NK-92 (cell line): Measurements from ENCODE around the gene ARHGAP31.
"Not testable (repeated sequence)": the region's sequence is repeated elsewhere in the genome, so short reads cannot be mapped to it uniquely, and the experiment has no call there.

Source experiments
- DNase-seq: peaks from one replicate; lab custom pipeline; 2025; ENCODE audit not compliant: unreplicated experiment; lab: John Stamatoyannopoulos, UW

The ARHGAP31 gene

DNA sequence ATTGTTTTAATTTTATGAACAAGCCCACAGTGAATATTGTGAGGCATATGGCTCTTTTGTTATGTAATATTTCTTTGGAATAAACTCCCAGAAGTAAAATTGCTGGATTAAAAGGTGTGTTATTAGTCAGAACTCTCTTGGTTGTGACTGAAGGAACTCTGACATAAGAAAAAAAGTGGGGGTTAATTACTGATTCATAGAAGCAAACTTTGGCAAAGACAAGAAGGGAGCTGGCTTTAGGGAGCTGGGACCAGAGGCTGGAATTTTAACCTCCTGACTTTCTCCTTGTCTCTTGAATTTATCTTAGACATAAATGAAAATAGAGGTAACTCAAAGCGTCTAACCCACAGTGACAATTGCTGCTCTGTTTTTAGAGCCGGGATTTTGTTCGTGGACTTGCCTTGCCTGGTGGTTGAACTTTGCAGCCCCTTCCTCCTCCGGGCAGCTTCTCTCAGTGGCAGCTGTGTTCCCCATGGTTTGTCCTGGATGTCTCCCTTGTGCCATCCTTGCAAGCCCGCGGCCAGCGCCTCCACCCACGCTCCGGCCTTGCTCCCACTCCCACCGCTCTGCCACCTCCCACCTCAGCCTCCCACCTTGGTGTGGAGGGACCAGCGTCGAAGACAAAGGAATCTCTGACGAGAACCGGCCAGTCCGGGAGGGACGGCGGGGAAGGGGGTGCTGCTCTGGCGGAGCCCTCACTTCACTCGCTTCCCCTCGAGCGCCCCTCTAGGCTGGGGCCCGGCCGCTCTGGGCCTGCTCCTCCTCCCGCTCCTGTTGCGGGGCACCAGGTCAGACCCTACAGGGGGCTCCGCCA is 28.0 kb downstream of the ARHGAP31 start:
- DNase-seq, result no peak

DNA sequence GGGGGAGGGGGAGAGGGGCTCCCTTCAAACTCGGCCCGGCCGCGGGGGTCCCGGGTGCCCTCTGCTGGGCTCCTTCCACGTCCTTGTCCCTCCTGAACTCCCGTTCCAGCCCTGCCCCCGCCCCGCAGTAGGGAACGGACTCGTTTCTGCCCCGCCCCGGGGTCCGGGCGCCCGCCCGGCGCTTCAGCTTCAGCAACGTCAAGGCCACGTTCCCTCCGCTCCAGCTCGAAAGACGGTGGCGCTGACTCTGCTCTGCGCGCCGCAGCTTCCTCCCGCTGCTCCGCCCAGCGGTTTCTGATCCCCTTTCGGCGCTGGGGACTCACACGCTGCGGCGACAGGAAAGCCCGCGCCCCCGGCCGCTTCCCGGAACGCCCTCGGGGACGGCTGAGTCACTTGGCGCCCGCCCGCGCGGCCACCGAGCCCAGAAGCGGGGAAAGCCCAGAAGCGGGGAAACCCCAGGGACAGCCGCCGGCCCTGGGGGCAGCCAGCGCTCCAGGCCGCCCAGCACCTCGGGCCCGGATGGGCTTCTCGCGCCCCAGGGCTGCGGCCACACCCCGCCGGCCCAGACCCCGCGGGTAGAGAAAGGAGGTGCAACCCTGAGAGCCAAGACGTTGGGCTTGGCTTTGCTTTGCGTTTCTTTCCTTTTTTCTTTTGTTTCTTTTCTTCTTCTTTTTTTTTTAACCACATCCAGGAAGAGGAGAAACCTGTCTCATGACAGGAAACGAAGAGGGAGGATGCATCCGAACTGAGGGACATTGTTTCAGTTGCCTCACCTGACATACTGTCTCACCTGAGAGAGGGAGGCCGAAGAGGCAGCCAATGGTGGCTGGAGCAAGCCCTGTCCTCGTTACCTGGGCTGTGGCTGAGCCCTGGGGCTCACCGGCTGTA is 28.9 kb downstream of the ARHGAP31 start:
- peak; percentile 30 for DNase-seq

DNA sequence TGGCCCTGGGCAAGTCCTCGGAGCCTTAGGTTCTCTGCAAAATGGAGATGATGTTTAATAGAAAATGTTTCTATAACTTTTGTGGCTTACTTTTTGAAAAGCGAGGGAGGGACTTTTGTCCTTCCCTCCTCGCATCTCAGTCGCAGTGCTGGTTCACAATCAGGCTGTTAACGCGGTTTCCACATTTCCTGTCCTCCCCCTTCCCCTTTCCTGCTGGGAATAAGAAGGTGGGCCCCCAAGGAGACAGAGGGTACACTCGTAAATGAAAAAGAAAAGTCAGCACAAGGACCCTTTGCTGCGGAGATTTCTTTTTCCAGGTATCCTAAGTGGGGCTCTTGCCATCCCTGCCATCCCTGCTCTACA is 29.5 kb downstream of the ARHGAP31 start:
- no peak for DNase-seq

DNA sequence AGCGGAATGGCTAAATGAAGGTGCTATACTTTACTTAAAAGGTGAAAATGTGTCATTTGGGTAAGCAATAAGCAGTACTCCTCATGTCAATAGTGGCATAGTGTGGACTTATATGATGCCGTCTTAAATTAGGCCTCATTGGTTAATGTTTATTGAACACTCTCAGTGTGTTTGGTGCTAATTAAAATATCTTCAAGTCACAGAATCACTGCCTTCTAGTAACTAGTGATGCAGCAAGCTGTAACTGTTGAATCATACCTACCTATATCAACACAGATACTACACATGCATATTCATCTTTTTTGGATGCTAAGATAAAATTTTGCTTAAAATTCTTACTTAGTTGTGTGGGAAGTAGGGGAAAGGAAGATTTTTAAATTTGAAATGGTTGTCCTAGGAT is 30.7 kb downstream of the ARHGAP31 start:
- no peak for DNase-seq

DNA sequence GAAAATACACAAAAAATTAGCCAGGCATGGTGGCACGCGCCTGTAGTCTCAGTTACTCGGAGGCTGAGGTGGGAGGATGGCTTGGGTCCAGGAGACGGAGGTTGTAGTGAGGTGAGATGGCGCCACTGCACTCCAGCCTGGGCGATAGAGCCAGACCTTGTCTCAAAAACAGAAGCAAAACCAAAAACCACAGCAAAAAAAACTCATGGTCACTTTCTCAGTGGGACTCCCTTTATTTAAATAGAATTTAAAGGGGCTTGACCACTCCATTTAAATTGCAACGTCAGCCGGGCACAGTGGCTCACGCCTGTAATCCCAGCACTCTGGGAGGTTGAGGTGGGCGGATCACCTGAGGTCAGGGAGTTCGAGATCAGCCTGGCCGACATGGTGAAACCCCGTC is 32.8 kb downstream of the ARHGAP31 start:
- DNase-seq, result no peak

DNA sequence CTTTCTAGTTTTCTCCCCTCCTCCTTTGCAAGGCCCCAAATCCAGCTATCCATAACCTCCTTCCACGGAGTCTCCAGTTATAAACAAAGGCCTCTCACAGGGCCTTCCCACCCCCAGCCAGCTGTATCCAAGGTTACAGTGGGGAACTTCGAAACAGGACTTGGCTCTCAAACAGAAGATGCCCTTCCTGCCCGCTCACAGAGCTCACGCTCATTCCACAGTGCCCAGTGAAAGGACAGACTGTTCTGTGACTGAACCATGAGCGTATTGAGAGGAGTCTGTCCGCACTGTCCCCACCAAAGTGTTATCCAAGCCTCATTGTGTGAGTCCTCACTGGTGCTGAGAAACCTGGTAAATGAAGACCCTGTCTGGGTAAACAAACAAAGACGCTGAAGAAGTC is 35.4 kb downstream of the ARHGAP31 start:
- DNase-seq, result no peak

DNA sequence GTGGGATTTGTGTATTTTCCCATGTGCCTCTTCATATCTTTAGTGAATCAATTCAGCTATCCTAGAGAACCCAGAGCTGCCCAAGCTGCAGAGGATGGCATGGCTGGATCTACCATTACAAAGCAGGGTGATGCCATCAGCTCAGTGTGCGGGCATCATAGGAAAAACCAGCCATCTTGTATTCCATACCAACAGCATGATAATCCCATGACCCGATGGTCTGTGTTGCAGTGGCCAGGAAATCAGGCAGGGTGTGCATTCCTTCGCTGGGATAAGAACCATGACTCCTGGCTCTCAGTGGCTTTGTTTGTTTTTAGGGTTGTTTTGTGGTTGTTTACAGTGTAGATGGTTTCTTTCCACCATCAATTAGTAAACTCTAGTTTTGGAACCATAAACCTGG is 36.0 kb downstream of the ARHGAP31 start:
- no peak for DNase-seq

DNA sequence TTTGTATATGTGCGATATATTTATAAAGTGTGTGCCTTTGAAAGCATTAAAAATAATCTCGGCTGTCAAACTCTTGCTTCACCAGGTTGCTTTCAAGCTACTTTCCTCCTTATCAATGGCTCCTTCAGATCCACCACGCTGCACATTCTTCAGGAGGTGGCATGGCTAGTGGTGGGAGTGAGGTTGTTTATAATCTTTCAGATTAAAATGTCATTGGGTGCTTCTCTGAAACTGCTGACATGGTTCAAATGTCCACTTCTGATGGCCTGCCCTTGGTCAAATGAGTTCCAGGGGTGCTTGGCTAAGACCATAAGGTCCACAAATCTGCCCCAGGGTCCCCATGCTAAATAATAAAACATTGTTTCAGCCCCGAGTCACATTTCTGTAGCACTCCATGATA is 36.7 kb downstream of the ARHGAP31 start:
- DNase-seq, result no peak

DNA sequence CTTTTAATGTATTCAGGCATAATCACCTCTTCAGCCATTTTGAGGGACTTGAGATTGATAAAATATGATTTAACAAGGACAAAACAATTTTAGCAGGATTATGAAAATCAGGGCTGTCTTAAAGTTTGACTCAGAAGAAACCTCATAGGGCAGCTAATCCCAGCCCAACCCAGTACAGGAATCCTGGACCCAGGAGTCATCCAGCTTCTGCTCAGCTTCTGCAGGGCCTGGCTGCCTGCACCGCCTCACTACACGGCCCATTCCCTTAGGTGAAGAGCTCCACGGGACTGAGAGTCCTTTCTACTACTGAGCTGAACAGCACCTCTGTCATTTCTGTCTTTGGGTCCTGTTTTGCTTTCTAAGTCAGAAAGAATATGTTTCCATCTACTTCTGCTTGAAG is 37.5 kb downstream of the ARHGAP31 start:
- no peak for DNase-seq

DNA sequence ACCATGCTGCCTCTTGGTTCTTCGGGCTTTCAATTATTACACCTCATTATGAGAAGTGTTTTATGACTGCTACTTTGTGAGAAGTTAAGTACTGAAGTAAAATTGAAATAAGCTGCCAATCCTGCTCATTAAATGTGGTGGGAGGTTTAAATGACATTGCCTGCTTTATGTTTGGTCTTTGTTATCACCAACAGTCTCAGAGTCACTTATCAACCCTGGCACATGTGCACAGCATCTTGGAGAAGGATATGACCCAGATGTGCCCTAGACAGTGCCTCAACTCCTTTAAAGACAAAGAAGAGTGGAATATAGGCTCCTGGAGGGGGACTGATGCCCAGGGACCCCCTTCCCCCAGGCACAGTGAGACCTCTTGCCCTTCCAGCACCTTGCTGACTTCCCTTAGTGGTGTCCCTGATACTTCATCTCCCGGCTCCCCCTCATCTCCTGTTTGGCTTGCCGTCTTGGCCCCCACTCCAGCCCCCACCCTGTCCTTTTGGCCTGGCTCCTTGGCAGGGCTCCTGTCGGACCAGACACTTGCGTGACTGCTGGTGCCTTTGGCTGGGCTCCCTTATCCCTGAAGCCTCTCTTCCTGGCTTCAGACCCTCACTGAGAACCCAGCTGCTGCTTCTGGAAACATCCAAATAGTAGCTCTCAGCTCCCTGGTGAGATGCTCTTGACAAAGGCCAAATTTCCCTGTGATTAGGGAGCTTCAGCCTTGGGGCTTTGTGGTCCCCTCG is 39.8 kb downstream of the ARHGAP31 start:
- no peak for DNase-seq

DNA sequence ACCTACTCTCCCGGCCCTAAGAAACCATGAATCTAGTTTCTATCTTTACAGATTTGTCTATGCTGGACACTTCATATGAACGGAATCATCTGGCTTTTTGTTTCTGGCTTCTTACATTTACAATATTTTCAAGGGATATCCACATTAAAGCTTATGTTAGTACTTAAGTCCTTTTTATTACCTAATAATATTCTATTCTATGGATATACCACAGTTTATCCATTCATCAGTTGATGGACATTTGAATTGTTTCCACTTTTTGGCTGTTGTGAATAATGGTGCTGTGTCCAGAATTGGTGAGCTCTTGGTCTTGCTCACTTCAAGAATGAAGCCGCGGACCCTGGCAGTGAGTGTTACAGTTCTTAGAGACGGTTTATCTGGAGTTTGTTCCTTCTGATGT is 42.6 kb downstream of the ARHGAP31 start:
- no peak for DNase-seq

DNA sequence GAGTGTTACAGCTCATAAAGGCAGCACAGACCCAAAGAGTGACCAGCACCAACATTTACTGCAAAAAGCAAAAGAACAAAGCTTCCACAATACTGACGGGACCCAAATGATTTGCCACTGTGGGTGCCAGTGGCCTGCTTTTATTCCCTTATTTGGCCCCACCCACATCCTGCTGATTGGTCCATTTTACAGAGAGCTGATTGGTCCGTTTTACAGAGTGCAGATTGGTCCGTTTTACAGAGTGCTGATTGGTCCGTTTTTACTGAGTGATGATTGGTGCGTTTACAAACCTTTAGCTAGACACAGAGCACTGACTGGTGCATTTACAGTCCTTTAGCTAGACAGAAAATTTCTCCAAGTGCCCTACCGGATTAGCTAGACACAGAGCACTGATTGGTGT is 43.2 kb downstream of the ARHGAP31 start:
- DNase-seq, result not testable (repeated sequence)

DNA sequence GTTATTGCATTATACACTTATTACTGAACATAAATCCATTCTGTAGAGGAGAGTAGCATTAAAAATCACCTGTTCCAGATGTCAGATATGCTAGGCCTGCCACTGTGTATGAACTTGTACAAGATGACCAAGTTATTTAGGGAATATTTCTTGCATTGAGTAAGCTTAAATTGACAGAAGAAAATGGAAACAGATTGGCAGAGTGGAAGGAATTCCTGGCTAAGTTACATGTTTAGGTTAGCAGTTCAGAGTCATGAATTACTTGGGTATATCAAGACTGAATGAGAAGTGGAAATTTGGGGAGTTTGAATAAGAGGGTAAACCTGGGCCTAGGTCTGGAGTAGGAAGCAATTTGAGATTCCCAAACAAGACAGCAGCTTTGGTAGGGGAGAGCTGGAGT is 44.6 kb downstream of the ARHGAP31 start:
- no peak for DNase-seq

DNA sequence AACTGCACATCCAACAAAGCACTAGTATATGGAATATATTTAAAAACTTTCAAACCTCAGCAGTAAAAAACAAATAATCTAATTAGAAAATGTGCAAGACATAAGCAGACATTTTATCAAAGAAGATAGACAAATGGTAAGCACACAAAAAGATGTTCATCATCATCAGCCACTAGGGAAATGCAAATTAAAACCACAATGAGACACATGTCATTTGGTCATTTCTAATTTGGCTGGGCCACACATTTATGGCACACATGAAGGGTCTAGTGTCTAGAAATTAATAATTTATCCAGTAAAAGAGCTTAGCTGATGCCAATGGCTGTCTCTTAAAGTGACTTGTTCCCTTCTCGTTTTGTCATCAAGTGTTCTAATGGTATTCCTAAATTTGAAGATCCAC is 45.8 kb downstream of the ARHGAP31 start:
- DNase-seq, result no peak

DNA sequence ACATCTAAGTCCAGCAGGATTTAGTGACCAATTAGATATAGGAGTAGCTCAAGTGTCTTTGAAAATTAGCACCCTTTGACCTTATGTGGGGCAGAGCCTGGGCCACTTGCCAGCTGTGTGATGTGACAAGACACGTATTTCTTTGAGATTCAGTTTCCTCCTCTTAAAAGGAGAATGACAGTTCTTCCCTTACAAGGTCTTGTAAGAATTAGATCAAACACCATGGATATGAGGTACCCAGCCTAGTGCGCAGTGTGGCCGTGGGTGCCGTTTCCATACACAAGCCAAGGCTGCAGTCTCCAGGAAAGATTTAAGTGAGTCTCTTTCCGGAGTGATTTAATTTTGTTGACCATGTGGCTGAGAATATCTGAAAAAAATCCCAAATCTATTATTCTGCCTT is 46.3 kb downstream of the ARHGAP31 start:
- DNase-seq, result no peak

DNA sequence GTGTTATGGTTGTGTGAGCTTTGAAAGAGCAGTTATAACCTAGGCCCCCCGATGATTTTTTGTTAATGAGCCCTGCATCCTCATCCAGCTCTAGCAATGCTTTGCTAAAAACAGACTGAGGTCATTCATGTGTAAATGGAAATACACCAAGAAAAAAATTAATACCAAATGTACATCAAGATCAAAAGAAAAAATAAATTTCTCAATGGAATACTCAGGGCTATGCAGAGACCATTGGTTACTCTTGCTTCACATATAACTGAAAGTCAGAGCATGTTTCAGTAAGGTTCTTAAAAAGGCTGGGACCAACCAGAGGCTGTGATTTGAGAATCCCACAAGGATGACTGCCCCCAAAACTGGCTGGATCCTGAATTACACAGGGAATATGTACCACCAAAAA is 48.0 kb downstream of the ARHGAP31 start:
- DNase-seq, result no peak

DNA sequence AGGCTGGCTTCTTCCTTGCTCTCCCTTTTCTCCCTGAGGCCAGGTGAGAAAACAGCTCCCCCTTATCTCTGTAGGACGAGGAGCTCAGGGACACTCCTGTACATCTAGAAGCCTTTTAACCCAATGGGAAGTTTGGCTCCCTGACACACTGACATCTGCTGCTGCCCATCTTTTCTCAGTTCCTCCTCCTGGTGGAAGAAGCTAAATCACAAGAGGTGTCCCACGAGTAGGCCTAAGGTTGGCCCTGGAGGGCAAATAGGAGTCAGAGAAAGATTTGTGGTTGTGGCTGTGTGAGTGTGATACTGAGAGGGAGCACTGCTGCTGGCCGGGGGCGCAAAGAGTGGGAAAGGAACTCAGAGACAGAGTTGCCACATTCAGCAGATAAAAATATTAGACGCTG is 49.5 kb downstream of the ARHGAP31 start:
- no peak for DNase-seq

DNA sequence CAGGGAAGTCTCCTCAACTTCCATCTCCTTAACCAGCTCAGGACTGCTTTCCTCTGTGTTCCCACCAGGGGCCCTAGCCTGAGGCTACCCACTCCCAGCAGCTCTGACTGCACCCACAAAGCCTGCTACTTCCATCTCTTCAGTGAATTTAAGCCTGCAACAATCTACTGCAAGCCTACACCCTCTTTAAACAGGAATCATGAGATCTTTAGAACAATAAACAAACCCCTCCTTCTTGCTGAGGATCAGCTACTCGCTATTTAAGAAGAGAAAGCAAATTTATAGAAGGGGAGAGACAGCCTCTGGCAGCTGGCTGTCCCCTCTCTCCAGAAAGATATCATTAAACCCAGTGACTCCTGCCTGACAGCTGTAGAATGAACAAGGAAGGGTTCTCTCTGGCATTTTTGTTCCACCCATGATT is 51.9 kb downstream of the ARHGAP31 start:
- DNase-seq, result no peak

DNA sequence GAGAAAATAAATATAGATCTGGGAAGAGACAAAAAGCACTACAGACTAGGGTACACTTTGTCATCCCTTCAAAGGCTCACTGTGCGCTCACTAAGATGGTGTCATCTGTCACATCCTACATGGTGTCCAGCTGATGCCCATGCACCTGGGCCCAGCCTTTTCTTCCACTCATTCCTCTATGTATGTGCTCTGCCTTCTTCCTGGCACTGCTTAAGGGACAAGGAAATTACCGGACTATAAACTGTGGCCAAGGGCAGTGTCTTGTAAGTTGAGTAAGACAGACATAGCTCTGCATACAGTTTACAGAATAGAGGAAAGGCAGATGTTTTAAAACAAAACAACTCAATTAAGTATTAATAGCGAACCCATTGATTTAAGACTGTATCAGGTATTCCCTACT is 52.9 kb downstream of the ARHGAP31 start:
- DNase-seq, result no peak

DNA sequence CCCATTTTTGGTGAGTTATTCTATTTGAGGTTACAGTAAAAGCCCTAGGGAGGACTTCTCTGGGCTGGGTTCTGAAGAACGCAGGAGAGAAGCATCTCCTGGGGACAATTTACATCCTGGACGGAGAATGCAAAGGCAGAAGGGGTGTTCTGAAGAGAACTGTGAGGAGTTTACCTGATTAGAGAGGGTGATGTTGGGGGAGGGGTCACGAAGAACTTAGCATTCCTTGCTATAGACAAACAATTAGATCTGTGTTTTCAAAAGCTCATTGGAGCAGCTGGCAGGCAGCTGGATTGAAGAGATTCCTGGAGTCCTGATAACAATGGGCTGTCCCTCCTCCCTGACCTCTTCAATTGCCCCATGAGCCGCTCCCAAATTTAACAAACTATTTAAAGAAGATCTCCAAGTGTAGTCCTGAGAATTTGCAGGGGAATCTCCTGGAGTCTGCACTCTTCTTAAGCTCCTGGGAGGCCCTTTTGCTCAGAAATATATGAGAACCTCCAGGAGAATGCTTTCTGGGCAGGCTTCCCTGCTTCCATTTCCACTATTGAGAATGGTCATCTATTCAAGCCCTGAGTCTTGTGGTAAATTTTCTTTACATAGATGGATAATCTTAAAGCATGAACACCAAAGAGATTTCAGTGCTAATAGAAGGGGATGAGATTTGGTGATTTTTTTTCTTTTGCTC is 55.3 kb downstream of the ARHGAP31 start:
- DNase-seq, result no peak

DNA sequence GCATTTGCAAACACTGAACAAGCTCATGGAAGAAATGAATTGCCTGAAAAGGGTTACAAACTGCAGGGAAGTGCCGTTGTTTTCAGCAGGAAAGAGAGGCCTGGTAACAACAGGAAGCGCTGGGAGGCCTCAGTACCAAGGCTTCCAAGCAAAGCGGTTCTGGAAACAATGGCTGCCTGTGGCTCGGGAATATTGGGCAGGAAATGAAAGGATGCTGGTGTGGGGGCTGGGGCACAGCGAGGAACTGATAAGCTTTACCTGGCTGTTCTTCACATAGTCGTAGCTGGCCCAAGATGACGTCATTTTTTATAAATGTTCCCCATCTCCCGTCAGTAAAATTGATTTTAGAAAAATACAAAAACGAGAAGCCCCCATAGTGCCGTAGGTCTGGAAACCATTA is 55.9 kb downstream of the ARHGAP31 start:
- no peak for DNase-seq
